K562 (cell line): ENCODE measurements around the gene TRIM10.

Experiments used
- EZH2 ChIP-seq: IDR thresholded peaks from 2 replicates; pipeline ENCODE4 v1.6.1; 2012; ENCODE audit warnings: low read depth, mild to moderate bottlenecking, inconsistent platforms, low read length, borderline replicate concordance
- FOXK1 ChIP-seq: sonication (generic); formaldehyde crosslinking; IDR thresholded peaks from 2 replicates; pipeline ENCODE4 v1.8.0; 2022; ENCODE audit warnings: missing genetic modification reagents, mild to moderate bottlenecking, borderline replicate concordance
- POLR2A ChIP-seq: fragments of 450-650 bp; conservative IDR thresholded peaks from 2 replicates; pipeline ENCODE4 v1.6.1; 2016
- POLR2AphosphoS5 ChIP-seq: IDR thresholded peaks from 2 replicates; pipeline ENCODE4 v1.6.1; 2011; ENCODE audit warnings: mild to moderate bottlenecking, low read depth, low read length, moderate library complexity; ENCODE audit not compliant: control insufficient read depth, insufficient read depth
- SMARCE1 ChIP-seq: fragments of 450-650 bp; IDR thresholded peaks from 2 replicates; pipeline ENCODE4 v1.7.1; 2016; ENCODE audit warnings: mild to moderate bottlenecking
- ZC3H4 ChIP-seq: sonication (generic); formaldehyde crosslinking; IDR thresholded peaks from 2 replicates; pipeline ENCODE4 v1.9.0; 2021; ENCODE audit warnings: missing genetic modification reagents, borderline replicate concordance
- ZNF274 ChIP-seq: IDR thresholded peaks from 2 replicates; pipeline ENCODE4 v1.6.1; 2011; ENCODE audit warnings: low read depth, mild to moderate bottlenecking, low read length, moderate library complexity, borderline replicate concordance
- ZNF561 ChIP-seq: fragments of 450-650 bp; formaldehyde crosslinking; conservative IDR thresholded peaks from 2 replicates; pipeline ENCODE4 v1.4.0; 2020; ENCODE audit warnings: mild to moderate bottlenecking, moderate library complexity
- TF ChIP-seq, protein P1 (sequence below): fragments of 250-450 bp; sonication (Bioruptor Pico); IDR thresholded peaks from 2 replicates; pipeline ENCODE4 v1.8.0; 2021; ENCODE audit warnings: mild to moderate bottlenecking, moderate library complexity
- TF ChIP-seq, protein P2 (sequence below): fragments of 450-650 bp; formaldehyde crosslinking; IDR thresholded peaks from 2 replicates; pipeline ENCODE4 v1.4.0; 2022; ENCODE audit warnings: mild to moderate bottlenecking, moderate library complexity
- TF ChIP-seq, protein P3 (sequence below), 2 experiments: fragments of 450-650 bp; formaldehyde crosslinking in 1 of 2; IDR thresholded peaks; 2 replicates each; pipeline versions ENCODE4 v1.4.0 to v1.6.1; 2014 to 2020; ENCODE audit warnings: mild to moderate bottlenecking in 2 of 2, borderline replicate concordance in 1 of 2, low read depth in 1 of 2
- TF ChIP-seq, protein P4 (sequence below): sonication (generic); formaldehyde crosslinking; IDR thresholded peaks from 2 replicates; pipeline ENCODE4 v1.8.0; 2022; ENCODE audit warnings: mild to moderate bottlenecking, missing genetic modification reagents
- TF ChIP-seq, protein P5 (sequence below): fragments of 250-450 bp; sonication (Bioruptor Pico); IDR thresholded peaks from 2 replicates; pipeline ENCODE4 v1.4.0; 2020; ENCODE audit warnings: mild to moderate bottlenecking, moderate library complexity
- TF ChIP-seq, protein P6 (sequence below): fragments of 450-650 bp; IDR thresholded peaks from 2 replicates; pipeline ENCODE4 v1.6.1; 2016; ENCODE audit warnings: low read depth, mild to moderate bottlenecking, moderate library complexity

DNA sequence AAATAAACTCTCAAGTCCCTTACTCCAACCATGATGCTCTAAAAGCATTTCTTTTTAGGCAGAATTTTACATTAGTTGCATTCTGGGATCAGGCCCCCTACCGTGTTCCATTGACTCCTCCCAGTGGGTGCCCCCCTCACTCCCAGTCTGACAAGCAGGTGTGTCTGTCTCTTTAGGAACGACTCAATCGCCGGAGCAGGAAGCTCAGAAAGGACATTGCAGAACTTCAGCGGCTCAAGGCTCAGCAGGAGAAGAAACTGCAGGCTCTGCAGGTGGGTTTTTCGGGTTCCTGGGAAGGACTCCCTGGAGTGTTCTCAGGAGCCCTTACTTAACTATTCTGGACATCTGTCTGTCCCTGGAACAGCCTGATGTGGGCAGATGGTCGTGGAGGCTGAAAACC is 15.2 kb downstream of the TRIM10 start:
- TF ChIP-seq, protein P1, sequence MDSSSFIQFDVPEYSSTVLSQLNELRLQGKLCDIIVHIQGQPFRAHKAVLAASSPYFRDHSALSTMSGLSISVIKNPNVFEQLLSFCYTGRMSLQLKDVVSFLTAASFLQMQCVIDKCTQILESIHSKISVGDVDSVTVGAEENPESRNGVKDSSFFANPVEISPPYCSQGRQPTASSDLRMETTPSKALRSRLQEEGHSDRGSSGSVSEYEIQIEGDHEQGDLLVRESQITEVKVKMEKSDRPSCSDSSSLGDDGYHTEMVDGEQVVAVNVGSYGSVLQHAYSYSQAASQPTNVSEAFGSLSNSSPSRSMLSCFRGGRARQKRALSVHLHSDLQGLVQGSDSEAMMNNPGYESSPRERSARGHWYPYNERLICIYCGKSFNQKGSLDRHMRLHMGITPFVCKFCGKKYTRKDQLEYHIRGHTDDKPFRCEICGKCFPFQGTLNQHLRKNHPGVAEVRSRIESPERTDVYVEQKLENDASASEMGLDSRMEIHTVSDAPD, result no peak
- TF ChIP-seq, protein P2, sequence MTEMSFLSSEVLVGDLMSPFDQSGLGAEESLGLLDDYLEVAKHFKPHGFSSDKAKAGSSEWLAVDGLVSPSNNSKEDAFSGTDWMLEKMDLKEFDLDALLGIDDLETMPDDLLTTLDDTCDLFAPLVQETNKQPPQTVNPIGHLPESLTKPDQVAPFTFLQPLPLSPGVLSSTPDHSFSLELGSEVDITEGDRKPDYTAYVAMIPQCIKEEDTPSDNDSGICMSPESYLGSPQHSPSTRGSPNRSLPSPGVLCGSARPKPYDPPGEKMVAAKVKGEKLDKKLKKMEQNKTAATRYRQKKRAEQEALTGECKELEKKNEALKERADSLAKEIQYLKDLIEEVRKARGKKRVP (CRISPR knock-in tag), result no peak
- TF ChIP-seq, protein P3, sequence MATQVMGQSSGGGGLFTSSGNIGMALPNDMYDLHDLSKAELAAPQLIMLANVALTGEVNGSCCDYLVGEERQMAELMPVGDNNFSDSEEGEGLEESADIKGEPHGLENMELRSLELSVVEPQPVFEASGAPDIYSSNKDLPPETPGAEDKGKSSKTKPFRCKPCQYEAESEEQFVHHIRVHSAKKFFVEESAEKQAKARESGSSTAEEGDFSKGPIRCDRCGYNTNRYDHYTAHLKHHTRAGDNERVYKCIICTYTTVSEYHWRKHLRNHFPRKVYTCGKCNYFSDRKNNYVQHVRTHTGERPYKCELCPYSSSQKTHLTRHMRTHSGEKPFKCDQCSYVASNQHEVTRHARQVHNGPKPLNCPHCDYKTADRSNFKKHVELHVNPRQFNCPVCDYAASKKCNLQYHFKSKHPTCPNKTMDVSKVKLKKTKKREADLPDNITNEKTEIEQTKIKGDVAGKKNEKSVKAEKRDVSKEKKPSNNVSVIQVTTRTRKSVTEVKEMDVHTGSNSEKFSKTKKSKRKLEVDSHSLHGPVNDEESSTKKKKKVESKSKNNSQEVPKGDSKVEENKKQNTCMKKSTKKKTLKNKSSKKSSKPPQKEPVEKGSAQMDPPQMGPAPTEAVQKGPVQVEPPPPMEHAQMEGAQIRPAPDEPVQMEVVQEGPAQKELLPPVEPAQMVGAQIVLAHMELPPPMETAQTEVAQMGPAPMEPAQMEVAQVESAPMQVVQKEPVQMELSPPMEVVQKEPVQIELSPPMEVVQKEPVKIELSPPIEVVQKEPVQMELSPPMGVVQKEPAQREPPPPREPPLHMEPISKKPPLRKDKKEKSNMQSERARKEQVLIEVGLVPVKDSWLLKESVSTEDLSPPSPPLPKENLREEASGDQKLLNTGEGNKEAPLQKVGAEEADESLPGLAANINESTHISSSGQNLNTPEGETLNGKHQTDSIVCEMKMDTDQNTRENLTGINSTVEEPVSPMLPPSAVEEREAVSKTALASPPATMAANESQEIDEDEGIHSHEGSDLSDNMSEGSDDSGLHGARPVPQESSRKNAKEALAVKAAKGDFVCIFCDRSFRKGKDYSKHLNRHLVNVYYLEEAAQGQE (IDR thresholded peaks at IDR 0.05; ENCODE audit: borderline replicate concordance), result no peak
- TF ChIP-seq, protein P3 (CRISPR knock-in tag; IDR thresholded peaks at IDR 0.05; ENCODE audit: low read depth), result no peak
- TF ChIP-seq POLR2AphosphoS5, result no peak
- TF ChIP-seq SMARCE1, result no peak
- no peak for TF ChIP-seq ZNF274
- TF ChIP-seq FOXK1 (CRISPR knock-in tag), result no peak
- TF ChIP-seq, protein P4, sequence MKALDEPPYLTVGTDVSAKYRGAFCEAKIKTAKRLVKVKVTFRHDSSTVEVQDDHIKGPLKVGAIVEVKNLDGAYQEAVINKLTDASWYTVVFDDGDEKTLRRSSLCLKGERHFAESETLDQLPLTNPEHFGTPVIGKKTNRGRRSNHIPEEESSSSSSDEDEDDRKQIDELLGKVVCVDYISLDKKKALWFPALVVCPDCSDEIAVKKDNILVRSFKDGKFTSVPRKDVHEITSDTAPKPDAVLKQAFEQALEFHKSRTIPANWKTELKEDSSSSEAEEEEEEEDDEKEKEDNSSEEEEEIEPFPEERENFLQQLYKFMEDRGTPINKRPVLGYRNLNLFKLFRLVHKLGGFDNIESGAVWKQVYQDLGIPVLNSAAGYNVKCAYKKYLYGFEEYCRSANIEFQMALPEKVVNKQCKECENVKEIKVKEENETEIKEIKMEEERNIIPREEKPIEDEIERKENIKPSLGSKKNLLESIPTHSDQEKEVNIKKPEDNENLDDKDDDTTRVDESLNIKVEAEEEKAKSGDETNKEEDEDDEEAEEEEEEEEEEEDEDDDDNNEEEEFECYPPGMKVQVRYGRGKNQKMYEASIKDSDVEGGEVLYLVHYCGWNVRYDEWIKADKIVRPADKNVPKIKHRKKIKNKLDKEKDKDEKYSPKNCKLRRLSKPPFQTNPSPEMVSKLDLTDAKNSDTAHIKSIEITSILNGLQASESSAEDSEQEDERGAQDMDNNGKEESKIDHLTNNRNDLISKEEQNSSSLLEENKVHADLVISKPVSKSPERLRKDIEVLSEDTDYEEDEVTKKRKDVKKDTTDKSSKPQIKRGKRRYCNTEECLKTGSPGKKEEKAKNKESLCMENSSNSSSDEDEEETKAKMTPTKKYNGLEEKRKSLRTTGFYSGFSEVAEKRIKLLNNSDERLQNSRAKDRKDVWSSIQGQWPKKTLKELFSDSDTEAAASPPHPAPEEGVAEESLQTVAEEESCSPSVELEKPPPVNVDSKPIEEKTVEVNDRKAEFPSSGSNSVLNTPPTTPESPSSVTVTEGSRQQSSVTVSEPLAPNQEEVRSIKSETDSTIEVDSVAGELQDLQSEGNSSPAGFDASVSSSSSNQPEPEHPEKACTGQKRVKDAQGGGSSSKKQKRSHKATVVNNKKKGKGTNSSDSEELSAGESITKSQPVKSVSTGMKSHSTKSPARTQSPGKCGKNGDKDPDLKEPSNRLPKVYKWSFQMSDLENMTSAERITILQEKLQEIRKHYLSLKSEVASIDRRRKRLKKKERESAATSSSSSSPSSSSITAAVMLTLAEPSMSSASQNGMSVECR (CRISPR knock-in tag), result no peak
- TF ChIP-seq, protein P5, sequence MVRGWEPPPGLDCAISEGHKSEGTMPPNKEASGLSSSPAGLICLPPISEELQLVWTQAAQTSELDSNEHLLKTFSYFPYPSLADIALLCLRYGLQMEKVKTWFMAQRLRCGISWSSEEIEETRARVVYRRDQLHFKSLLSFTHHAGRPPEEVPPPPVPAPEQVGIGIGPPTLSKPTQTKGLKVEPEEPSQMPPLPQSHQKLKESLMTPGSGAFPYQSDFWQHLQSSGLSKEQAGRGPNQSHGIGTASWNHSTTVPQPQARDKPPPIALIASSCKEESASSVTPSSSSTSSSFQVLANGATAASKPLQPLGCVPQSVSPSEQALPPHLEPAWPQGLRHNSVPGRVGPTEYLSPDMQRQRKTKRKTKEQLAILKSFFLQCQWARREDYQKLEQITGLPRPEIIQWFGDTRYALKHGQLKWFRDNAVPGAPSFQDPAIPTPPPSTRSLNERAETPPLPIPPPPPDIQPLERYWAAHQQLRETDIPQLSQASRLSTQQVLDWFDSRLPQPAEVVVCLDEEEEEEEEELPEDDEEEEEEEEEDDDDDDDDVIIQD (CRISPR knock-in tag), result no peak
- no peak for TF ChIP-seq EZH2
- TF ChIP-seq POLR2A, result no peak
- no peak for TF ChIP-seq ZC3H4 (CRISPR knock-in tag)
- TF ChIP-seq ZNF561 (CRISPR knock-in tag), result no peak
- TF ChIP-seq, protein P6, sequence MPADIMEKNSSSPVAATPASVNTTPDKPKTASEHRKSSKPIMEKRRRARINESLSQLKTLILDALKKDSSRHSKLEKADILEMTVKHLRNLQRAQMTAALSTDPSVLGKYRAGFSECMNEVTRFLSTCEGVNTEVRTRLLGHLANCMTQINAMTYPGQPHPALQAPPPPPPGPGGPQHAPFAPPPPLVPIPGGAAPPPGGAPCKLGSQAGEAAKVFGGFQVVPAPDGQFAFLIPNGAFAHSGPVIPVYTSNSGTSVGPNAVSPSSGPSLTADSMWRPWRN, result no peak
